Activated CD4-positive, alpha-beta T cell treated with anti-CD3 and anti-CD28 coated beads, Interleukin-2, amount 50 U/mL, for 1 hour (primary cell): Measurements from ENCODE around the gene SF1.

Source experiments
- DNase-seq: peaks from one replicate; pipeline ENCODE4 v3.0.0-alpha.2; 2020

SF1 gene

GRCh38 chr11:64777449-64778222 lies 706 bp downstream of the SF1 start:
- DNase-seq: peak; percentile 79

GRCh38 chr11:64776875-64777274 lies 1.5 kb downstream of the SF1 start:
- no peak for DNase-seq

GRCh38 chr11:64776425-64776824 lies 1.9 kb downstream of the SF1 start:
- DNase-seq: no peak

GRCh38 chr11:64774144-64774543 lies 4.2 kb downstream of the SF1 start:
- no peak for DNase-seq

- DNase-seq: no peak
These were observed 5.9 kb downstream of the SF1 start for GRCh38 chr11:64772303-64773018.

GRCh38 chr11:64771861-64772260 lies 6.5 kb downstream of the SF1 start:
- no peak for DNase-seq

- DNase-seq: no peak
These were observed 8.2 kb downstream of the SF1 start for GRCh38 chr11:64770120-64770519.

GRCh38 chr11:64769283-64769682 lies 9.1 kb downstream of the SF1 start:
- DNase-seq: no peak

- no peak for DNase-seq
These were observed 10.0 kb downstream of the SF1 start for GRCh38 chr11:64768300-64768694.

GRCh38 chr11:64767344-64768299 lies 10.7 kb downstream of the SF1 start:
- peak; percentile 83 for DNase-seq

- DNase-seq: no peak
These were observed 11.5 kb downstream of the SF1 start for GRCh38 chr11:64766881-64767280.

- DNase-seq: no peak
These were observed 12.3 kb downstream of the SF1 start for GRCh38 chr11:64765851-64766665.

GRCh38 chr11:64765291-64765850 lies 13.0 kb downstream of the SF1 start:
- DNase-seq: no peak

- no peak for DNase-seq
These were observed 13.6 kb downstream of the SF1 start for GRCh38 chr11:64764753-64765152.

- peak; percentile 47 for DNase-seq
These were observed 14.2 kb downstream of the SF1 start for GRCh38 chr11:64764040-64764611.

- no peak for DNase-seq
These were observed 14.8 kb downstream of the SF1 start for GRCh38 chr11:64763526-64764039.

- DNase-seq: no peak
These were observed 15.4 kb downstream of the SF1 start for GRCh38 chr11:64762674-64763525.

GRCh38 chr11:64762277-64762673 lies 16.1 kb downstream of the SF1 start:
- DNase-seq: no peak

GRCh38 chr11:64760759-64761420 lies 17.5 kb downstream of the SF1 start:
- DNase-seq: no peak
